HFFc6 (cell line): ENCODE data around the gene ETFDH. TPM values are rescaled to one million over a fixed set of nuclear protein-coding genes. Genes with fewer than 3 reads are reported as not detected.

ENCODE experiments used
- DNase-seq: peaks from one replicate; pipeline ENCODE4 v3.0.0-alpha.2; 2018
- H3K27ac Mint-ChIP-seq: 2 replicates; pipeline ENCODE4 v1.8.0; 2020; ENCODE audit warnings: mild to moderate bottlenecking, mixed read lengths
- H3K27me3 Mint-ChIP-seq: 2 replicates; pipeline ENCODE4 v1.8.0; 2021; ENCODE audit warnings: mild to moderate bottlenecking, moderate library complexity, mixed read lengths; ENCODE audit not compliant: insufficient read depth
- H3K36me3 Mint-ChIP-seq: 2 replicates; pipeline ENCODE4 v1.8.0; 2021; ENCODE audit warnings: low read depth, mixed read lengths
- H3K4me1 Mint-ChIP-seq: 2 replicates; pipeline ENCODE4 v1.8.0; 2020; ENCODE audit warnings: low read depth, mixed read lengths
- H3K4me3 Mint-ChIP-seq: 2 replicates; pipeline ENCODE4 v1.8.0; 2020; ENCODE audit warnings: mild to moderate bottlenecking, moderate library complexity, mixed read lengths
- H3K9me3 Mint-ChIP-seq: 2 replicates; pipeline ENCODE4 v1.8.0; 2020; ENCODE audit warnings: mild to moderate bottlenecking, mixed read lengths
- long read RNA-seq: library from polyadenylated mRNA; unstranded; transcript quantifications from one replicate; pipeline ENCODE4 v2.0.0, GENCODE V29; 2019
- total RNA-seq, 6 experiments: library from RNA; stranded (reverse); fragmentation: NEBNext Ultra II Directional; extraction: Animal tissue kit (Norgen Biotek cat#: 25700); gene quantifications; 2 replicates in 1 of 6; 3 replicates in 5 of 6; pipeline ENCODE4 v1.2.3, GENCODE V29; 2021
- TF ChIP-seq, protein P1 (sequence below): fragments of 200-600 bp; sonication (generic); IDR thresholded peaks from 2 replicates; pipeline ENCODE4 v1.5.0; 2021; ENCODE audit warnings: antibody characterized with exemption, mild to moderate bottlenecking

ETFDH gene
- total RNA-seq, result 10 to 100 TPM; 18.3 to 23.3 (median 21.8) TPM
- long read RNA-seq, transcript ETFDH-206 (13 exons, 3,282 nt), result major isoform, 25 of 32 reads
- long read RNA-seq, partial matches to known transcripts, result 5 of 32 reads
- long read RNA-seq, other reads (novel, unspliced or antisense), result 2 of 32 reads

DNA sequence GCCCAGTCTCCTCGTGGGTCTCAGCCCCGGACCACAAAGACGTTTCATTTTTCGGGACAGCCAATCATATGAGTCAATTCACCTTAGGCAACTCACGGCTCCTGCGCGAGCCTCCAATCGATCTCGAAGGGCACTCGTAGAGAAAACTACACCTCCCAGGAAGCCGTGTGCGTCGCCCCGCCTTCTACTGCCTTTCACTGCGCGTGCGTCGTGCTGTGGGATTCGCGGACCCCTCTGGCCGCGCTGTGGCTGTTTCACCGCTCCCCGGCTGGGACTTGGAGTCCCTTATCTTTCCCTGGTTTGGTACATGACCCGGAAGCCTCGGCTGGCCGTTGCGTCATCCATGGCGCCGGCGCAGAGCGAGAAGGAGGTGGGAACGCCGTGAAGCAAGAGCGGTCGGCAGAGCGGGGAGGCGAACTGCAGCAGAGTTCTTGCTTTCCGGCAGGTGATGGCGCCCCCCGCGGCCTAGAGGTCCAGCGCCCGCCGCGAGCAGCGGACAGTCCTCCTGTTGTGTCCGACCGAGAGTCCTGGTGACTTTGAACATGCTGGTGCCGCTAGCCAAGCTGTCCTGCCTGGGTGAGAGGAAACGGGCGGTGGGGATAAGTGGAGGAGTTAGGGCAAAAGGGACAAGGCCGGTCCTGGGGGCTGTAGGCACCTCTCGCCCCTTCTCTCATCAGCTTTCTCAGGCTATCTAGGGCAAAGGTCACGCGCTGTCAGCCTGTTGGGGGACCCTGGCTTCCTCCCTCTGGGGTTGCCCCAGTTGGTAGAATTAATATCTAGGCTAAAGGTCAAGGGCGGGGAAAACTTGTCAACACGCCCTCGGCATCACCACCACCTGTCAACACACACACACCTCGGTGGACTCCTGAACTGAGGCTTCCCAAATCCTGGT is at the start of gene ETFDH:
Gene ETFDH (plus strand): TSS at position 382 of the 892 bp plus-strand sequence. CDS start 161 bp downstream, at position 543.
- H3K4me3 Mint-ChIP-seq, result peak within 1 kb of the TSS; percentile 88
- peak within 1 kb of the TSS; percentile 93 for H3K27ac Mint-ChIP-seq
- H3K27me3 Mint-ChIP-seq, result peaks cover 5% of the 10 kb centered on the region; the same call in 1 of the 2 replicates
- TF ChIP-seq, protein P1, sequence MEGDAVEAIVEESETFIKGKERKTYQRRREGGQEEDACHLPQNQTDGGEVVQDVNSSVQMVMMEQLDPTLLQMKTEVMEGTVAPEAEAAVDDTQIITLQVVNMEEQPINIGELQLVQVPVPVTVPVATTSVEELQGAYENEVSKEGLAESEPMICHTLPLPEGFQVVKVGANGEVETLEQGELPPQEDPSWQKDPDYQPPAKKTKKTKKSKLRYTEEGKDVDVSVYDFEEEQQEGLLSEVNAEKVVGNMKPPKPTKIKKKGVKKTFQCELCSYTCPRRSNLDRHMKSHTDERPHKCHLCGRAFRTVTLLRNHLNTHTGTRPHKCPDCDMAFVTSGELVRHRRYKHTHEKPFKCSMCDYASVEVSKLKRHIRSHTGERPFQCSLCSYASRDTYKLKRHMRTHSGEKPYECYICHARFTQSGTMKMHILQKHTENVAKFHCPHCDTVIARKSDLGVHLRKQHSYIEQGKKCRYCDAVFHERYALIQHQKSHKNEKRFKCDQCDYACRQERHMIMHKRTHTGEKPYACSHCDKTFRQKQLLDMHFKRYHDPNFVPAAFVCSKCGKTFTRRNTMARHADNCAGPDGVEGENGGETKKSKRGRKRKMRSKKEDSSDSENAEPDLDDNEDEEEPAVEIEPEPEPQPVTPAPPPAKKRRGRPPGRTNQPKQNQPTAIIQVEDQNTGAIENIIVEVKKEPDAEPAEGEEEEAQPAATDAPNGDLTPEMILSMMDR, result peak; percentile 84
- DNase-seq, result peak; percentile 100
- H3K4me1 Mint-ChIP-seq, result peaks cover 22% of the 10 kb centered on the region
- H3K36me3 Mint-ChIP-seq, result peaks cover 4% of the 10 kb centered on the region
- no peaks in the 10 kb centered on the region for H3K9me3 Mint-ChIP-seq

DNA sequence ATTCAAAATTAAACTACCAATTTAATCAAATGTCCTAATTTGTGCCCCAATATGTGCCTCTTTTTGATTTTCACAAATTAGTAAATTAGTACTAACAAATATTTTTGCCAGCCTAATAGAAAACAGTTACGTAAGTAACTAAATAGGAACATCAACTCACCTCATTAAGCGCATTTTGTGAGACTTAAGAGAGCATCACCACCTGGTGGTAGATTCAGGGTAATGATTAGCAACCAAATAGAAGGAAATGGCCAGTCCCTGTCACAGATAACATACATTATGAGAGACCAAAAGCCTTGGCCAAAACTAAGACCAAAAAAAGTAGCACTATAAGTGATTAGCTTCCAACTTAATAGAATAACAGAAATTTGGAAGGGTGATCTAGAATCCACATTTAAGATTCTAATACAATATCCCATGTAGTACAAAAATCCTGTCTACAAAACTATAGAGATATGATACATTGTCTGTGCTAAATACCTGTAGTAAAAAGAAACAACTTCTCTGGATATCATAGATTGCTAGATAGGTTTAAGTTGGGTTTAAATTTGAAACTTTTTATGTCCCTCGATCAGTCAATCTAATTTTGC is 47.1 kb upstream of the ETFDH start:
- Mint-ChIP-seq H3K36me3 (no peaks in the 10 kb centered on the region), H3K27me3 (peaks cover 7% of the 10 kb centered on the region; the same call in 1 of the 2 replicates), H3K4me1 (no peaks in the 10 kb centered on the region; the same call in 1 of the 2 replicates), H3K27ac (no peak overlapping the region), H3K9me3 (no peaks in the 10 kb centered on the region), H3K4me3 (no peak overlapping the region)
- DNase-seq, result peak; percentile 54
- TF ChIP-seq, protein P1, result peak; percentile 88

DNA sequence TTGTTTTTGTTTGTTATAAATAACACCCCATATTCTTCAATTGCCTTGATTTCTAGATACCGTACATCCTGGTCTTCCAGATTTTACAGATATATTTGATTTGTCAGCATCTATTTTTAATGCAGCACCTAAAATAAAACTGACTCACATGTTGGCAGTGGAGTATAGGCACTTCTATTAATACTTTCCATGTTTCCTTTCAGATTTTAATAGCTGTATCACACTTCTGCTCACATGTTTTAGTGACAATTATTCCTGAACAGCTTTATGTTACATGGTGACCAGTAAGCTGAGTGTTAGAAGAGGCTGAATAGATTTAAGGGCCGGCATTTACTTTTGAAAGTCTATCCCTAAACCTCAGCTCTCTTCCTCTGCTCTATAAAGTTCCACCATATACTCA is 46.6 kb upstream of the ETFDH start:
- TF ChIP-seq, protein P1, result no peak
- Mint-ChIP-seq H3K27me3 (peaks cover 7% of the 10 kb centered on the region; the same call in 1 of the 2 replicates), H3K27ac (no peak overlapping the region), H3K4me1 (no peaks in the 10 kb centered on the region), H3K9me3 (no peaks in the 10 kb centered on the region), H3K4me3 (no peak overlapping the region), H3K36me3 (no peaks in the 10 kb centered on the region)
- no peak for DNase-seq

DNA sequence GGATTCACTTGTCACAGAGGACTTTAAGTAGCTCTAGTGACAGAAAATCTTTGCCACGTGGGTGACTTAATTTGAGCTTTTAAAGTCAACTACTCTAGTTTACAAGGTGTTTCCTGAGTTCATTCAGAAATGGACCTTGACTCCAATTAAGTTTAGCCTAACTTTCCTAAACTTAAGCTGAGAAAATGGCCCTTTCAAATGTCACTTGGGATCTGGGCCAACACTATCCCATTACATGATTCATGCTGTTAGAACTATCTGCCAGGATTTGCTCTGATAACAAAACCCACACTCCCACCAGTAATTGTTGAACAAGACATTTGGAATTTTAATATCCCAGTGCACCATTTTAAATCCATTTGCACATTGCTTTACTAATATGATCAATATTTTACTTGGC is 41.2 kb upstream of the ETFDH start:
- TF ChIP-seq, protein P1, result no peak
- DNase-seq, result peak; percentile 13
- H3K36me3 Mint-ChIP-seq, result no peaks in the 10 kb centered on the region
- H3K9me3 Mint-ChIP-seq, result no peaks in the 10 kb centered on the region
- H3K27ac Mint-ChIP-seq, result no peak overlapping the region
- H3K27me3 Mint-ChIP-seq, result peaks cover 7% of the 10 kb centered on the region; the same call in 1 of the 2 replicates
- H3K4me3 Mint-ChIP-seq, result no peak overlapping the region
- peaks cover 8% of the 10 kb centered on the region for H3K4me1 Mint-ChIP-seq

DNA sequence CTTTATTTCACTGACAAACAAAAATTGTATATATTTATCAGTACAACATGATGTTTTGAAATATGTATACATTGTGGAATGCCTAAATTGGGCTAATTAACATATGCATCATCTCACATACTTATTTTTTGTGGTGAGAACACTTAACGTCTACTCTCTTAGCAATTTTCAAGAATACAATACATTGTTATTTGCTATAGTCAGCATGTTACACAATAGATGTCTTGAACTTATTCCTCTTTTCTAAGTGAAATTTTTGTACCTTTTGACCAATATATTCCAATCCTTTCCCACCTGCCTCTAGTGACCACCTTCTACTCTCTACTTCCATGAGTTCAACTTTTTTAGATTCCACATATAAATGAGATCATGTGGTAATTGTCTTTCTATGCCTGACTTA is 35.5 kb upstream of the ETFDH start:
- H3K9me3 Mint-ChIP-seq, result no peaks in the 10 kb centered on the region
- H3K4me3 Mint-ChIP-seq, result no peak overlapping the region
- no peaks in the 10 kb centered on the region for H3K36me3 Mint-ChIP-seq
- no peaks in the 10 kb centered on the region for H3K4me1 Mint-ChIP-seq
- TF ChIP-seq, protein P1, result no peak
- peaks cover 7% of the 10 kb centered on the region; the same call in 1 of the 2 replicates for H3K27me3 Mint-ChIP-seq
- no peak overlapping the region for H3K27ac Mint-ChIP-seq
- no peak for DNase-seq
